ENCODE results near the gene MAP2K2. TPM values are rescaled to one million over a fixed set of nuclear protein-coding genes. Genes with fewer than 3 reads are reported as not detected.

Gene MAP2K2
- total and polyA plus RNA-seq, 4 donors = 63.6 to 181 (median 133) TPM

- Histone ChIP-seq H3K36me3 (ENCODE audit: control insufficient read depth in 4 of 4, insufficient read depth in 4 of 4, low read length in 4 of 4) (peaks cover 0 to 6% (median 0%) of the 10 kb centered on the region in 4 donors), H3K9ac (ENCODE audit: insufficient read depth in 1 of 2, low read length in 2 of 2) (no peak overlapping the region), H3K27me3 (ENCODE audit: control insufficient read depth in 3 of 3, insufficient read depth in 3 of 3, low read length in 2 of 3) (no peaks in the 10 kb centered on the region), H3K27ac (ENCODE audit: low read depth in 1 of 2, low read length in 1 of 2) (peak overlapping the region; percentile 87 to 95), H3K4me1 (ENCODE audit: control insufficient read depth in 5 of 5, insufficient read depth in 5 of 5, low read length in 5 of 5) (peaks cover 2 to 55% (median 23%) of the 10 kb centered on the region in 5 donors), H3K9me3 (ENCODE audit: control insufficient read depth in 4 of 4, insufficient read depth in 3 of 4, low read length in 3 of 4) (no peaks in the 10 kb centered on the region), H3K4me3 (no peak overlapping the region)
- TF ChIP-seq CTCF (IDR thresholded peaks at IDR 0.05; ENCODE audit: control extremely low read depth, extremely low read depth) = no peak
- WGBS, 2 donors = 57 to 68% methylated on average over 29 of the region's 29 CpGs
- DNase-seq (no peak), ATAC-seq (ENCODE audit: insufficient read depth, low FRiP score) (no peak)
Measured at GRCh38 chr19:4061683-4062418, 62.1 kb downstream of the MAP2K2 start.

GRCh38 chr19:4061178-4061682, 62.7 kb downstream of the MAP2K2 start:
- Histone ChIP-seq H3K9ac (ENCODE audit: insufficient read depth in 1 of 2, low read length in 2 of 2) (no peak overlapping the region), H3K27me3 (ENCODE audit: control insufficient read depth in 3 of 3, insufficient read depth in 3 of 3, low read length in 2 of 3) (no peaks in the 10 kb centered on the region), H3K4me3 (no peak overlapping the region), H3K36me3 (ENCODE audit: control insufficient read depth in 4 of 4, insufficient read depth in 4 of 4, low read length in 4 of 4) (peaks cover 0 to 6% (median 0%) of the 10 kb centered on the region in 4 donors), H3K4me1 (ENCODE audit: control insufficient read depth in 5 of 5, insufficient read depth in 5 of 5, low read length in 5 of 5) (peaks cover 2 to 55% (median 23%) of the 10 kb centered on the region in 5 donors), H3K27ac (ENCODE audit: low read depth in 1 of 2, low read length in 1 of 2) (peak overlapping the region; percentile 87 to 95), H3K9me3 (ENCODE audit: control insufficient read depth in 4 of 4, insufficient read depth in 3 of 4, low read length in 3 of 4) (no peaks in the 10 kb centered on the region)
- WGBS, 2 donors = 17 to 23% methylated on average over 21 to 23 of the region's 23 CpGs
- no peak for DNase-seq
- no peak for TF ChIP-seq CTCF (IDR thresholded peaks at IDR 0.05; ENCODE audit: control extremely low read depth, extremely low read depth)
- no peak for ATAC-seq (ENCODE audit: insufficient read depth, low FRiP score)

- 74 to 86% methylated on average over 16 of the region's 16 CpGs for WGBS, 2 donors
- no peaks in the 10 kb centered on the region for H3K27me3 ChIP-seq (ENCODE audit: control insufficient read depth in 3 of 3, insufficient read depth in 3 of 3, low read length in 2 of 3)
- H3K36me3 ChIP-seq (ENCODE audit: control insufficient read depth in 4 of 4, insufficient read depth in 4 of 4, low read length in 4 of 4) = peaks cover 0 to 6% (median 0%) of the 10 kb centered on the region in 4 donors
- H3K4me1 ChIP-seq (ENCODE audit: control insufficient read depth in 5 of 5, insufficient read depth in 5 of 5, low read length in 5 of 5) = peaks cover 2 to 55% (median 23%) of the 10 kb centered on the region in 5 donors
- no peak overlapping the region for H3K4me3 ChIP-seq
- H3K27ac ChIP-seq (ENCODE audit: low read depth in 1 of 2, low read length in 1 of 2) = peak overlapping the region; percentile 87 to 95
- no peak for DNase-seq
- TF ChIP-seq CTCF (IDR thresholded peaks at IDR 0.05; ENCODE audit: control extremely low read depth, extremely low read depth) = no peak
- H3K9me3 ChIP-seq (ENCODE audit: control insufficient read depth in 4 of 4, insufficient read depth in 3 of 4, low read length in 3 of 4) = no peaks in the 10 kb centered on the region
- H3K9ac ChIP-seq (ENCODE audit: insufficient read depth in 1 of 2, low read length in 2 of 2) = no peak overlapping the region
- no peak for ATAC-seq (ENCODE audit: insufficient read depth, low FRiP score)
Measured at GRCh38 chr19:4060621-4061177, 63.2 kb downstream of the MAP2K2 start.
